HEK293 (cell line): Measurements from ENCODE around the gene CDKAL1.

Source experiments
- CTCF ChIA-PET: fragments of 350-600 bp; formaldehyde crosslinking; extraction: SDS; loops from one replicate; lab custom pipeline; 2021; ENCODE audit warnings: antibody characterized with exemption; lab: Yijun Ruan, JAX
- POLR2A ChIA-PET: fragments of 300-600 bp; formaldehyde crosslinking; extraction: SDS; loops from one replicate; lab custom pipeline; 2020; ENCODE audit warnings: antibody characterized with exemption, inconsistent platforms; lab: Yijun Ruan, JAX
- H3K27ac ChIP-seq: fragments of 200-500 bp; sonication (Bioruptor generic); 2 replicates; pipeline ENCODE4 v1.5.1; 2014; ENCODE audit warnings: low read depth, low read length, control low read depth, inconsistent platforms; ENCODE audit errors: extremely low read depth
- H3K36me3 ChIP-seq, 2 experiments: fragments of 200-500 bp in 1 of 2; sonication (Bioruptor generic) in 1 of 2; 1 replicate in 1 of 2; 2 replicates in 1 of 2; pipeline ENCODE4 v1.5.1; 2014 to 2017; ENCODE audit warnings: inconsistent platforms in 2 of 2, low read length in 2 of 2; ENCODE audit not compliant: control insufficient read depth in 2 of 2, insufficient read depth in 1 of 2
- H3K4me1 ChIP-seq: fragments of 200-500 bp; sonication (Bioruptor generic); 2 replicates; pipeline ENCODE4 v1.5.1; 2014; ENCODE audit warnings: mild to moderate bottlenecking, low read length, inconsistent platforms; ENCODE audit not compliant: control insufficient read depth, insufficient read depth
- H3K4me3 ChIP-seq: 2 replicates; pipeline ENCODE4 v1.5.1; 2011; ENCODE audit warnings: low read depth, mild to moderate bottlenecking, control low read depth, low read length, moderate library complexity
- H3K9me3 ChIP-seq: fragments of 200-500 bp; sonication (Bioruptor generic); 2 replicates; pipeline ENCODE4 v1.5.1; 2014; ENCODE audit warnings: low read depth, low read length, inconsistent platforms; ENCODE audit not compliant: control insufficient read depth, insufficient read depth
- BCL6B ChIP-seq: fragments of 450-650 bp; formaldehyde crosslinking; IDR thresholded peaks from 2 replicates; pipeline ENCODE4 v1.5.1; 2017; ENCODE audit warnings: missing biosample characterization, missing genetic modification characterization
- CTCF ChIP-seq: fragments of 450-650 bp; formaldehyde crosslinking; IDR thresholded peaks from 2 replicates; pipeline ENCODE4 v1.5.1; 2016; ENCODE audit warnings: missing biosample characterization, missing genetic modification characterization
- GFI1B ChIP-seq: fragments of 450-650 bp; formaldehyde crosslinking; IDR thresholded peaks from 2 replicates; pipeline ENCODE4 v1.5.1; 2016; ENCODE audit warnings: missing biosample characterization, missing genetic modification characterization
- KLF10 ChIP-seq: fragments of 450-650 bp; IDR thresholded peaks from 2 replicates; pipeline ENCODE4 v1.5.1; 2018; ENCODE audit warnings: missing biosample characterization, mild to moderate bottlenecking, missing genetic modification characterization
- KLF16 ChIP-seq: fragments of 450-650 bp; formaldehyde crosslinking; IDR thresholded peaks from 2 replicates; pipeline ENCODE4 v1.5.1; 2017; ENCODE audit warnings: missing biosample characterization, missing genetic modification characterization
- KLF17 ChIP-seq: fragments of 450-650 bp; formaldehyde crosslinking; IDR thresholded peaks from 2 replicates; pipeline ENCODE4 v1.5.1; 2016; ENCODE audit warnings: missing biosample characterization, missing genetic modification characterization
- KLF7 ChIP-seq: fragments of 450-650 bp; formaldehyde crosslinking; IDR thresholded peaks from 2 replicates; pipeline ENCODE4 v1.5.1; 2016; ENCODE audit warnings: missing biosample characterization, missing genetic modification characterization, borderline replicate concordance
- PBX3 ChIP-seq: sonication (generic); formaldehyde crosslinking; IDR thresholded peaks from 2 replicates; pipeline ENCODE4 v1.8.1; 2022; ENCODE audit warnings: mild to moderate bottlenecking, moderate library complexity, missing genetic modification reagents
- TRIM28 ChIP-seq: IDR thresholded peaks from 2 replicates; pipeline ENCODE4 v1.6.1; 2011; ENCODE audit warnings: low read length, control low read depth, borderline replicate concordance
- YY2 ChIP-seq: fragments of 450-650 bp; formaldehyde crosslinking; IDR thresholded peaks from 2 replicates; pipeline ENCODE4 v1.5.1; 2016; ENCODE audit warnings: missing biosample characterization, missing genetic modification characterization
- ZBTB8A ChIP-seq: fragments of 450-650 bp; formaldehyde crosslinking; IDR thresholded peaks from 2 replicates; pipeline ENCODE4 v1.5.1; 2016; ENCODE audit warnings: missing biosample characterization, missing genetic modification characterization
- ZFP69B ChIP-seq: fragments of 450-650 bp; formaldehyde crosslinking; IDR thresholded peaks from 2 replicates; pipeline ENCODE4 v1.5.1; 2016; ENCODE audit warnings: missing biosample characterization, missing genetic modification characterization
- ZNF114 ChIP-seq: fragments of 450-650 bp; formaldehyde crosslinking; IDR thresholded peaks from 2 replicates; pipeline ENCODE4 v1.5.0; 2017; ENCODE audit warnings: missing biosample characterization, missing genetic modification characterization
- ZNF157 ChIP-seq: fragments of 450-650 bp; formaldehyde crosslinking; IDR thresholded peaks from 2 replicates; pipeline ENCODE4 v1.5.1; 2016; ENCODE audit warnings: missing biosample characterization, missing genetic modification characterization
- ZNF19 ChIP-seq: fragments of 450-650 bp; formaldehyde crosslinking; IDR thresholded peaks from 2 replicates; pipeline ENCODE4; 2016; ENCODE audit warnings: missing biosample characterization, missing genetic modification characterization, low read depth
- ZNF221 ChIP-seq: fragments of 450-650 bp; formaldehyde crosslinking; IDR thresholded peaks from 2 replicates; pipeline ENCODE4 v1.5.1; 2017; ENCODE audit warnings: missing biosample characterization, missing genetic modification characterization, borderline replicate concordance
- ZNF274 ChIP-seq, 2 experiments: fragments of 200-500 bp in 1 of 2; fragments of 450-650 bp in 1 of 2; sonication (Bioruptor generic) in 1 of 2; formaldehyde crosslinking in 1 of 2; IDR thresholded peaks; 2 replicates each; pipeline versions ENCODE4 v1.5.1 to v1.6.1; 2014 to 2016; ENCODE audit warnings: borderline replicate concordance in 1 of 2, inconsistent platforms in 1 of 2, low read length in 1 of 2, missing biosample characterization in 1 of 2, missing genetic modification characterization in 1 of 2
- ZNF335 ChIP-seq: fragments of 450-650 bp; formaldehyde crosslinking; conservative IDR thresholded peaks from 2 replicates; pipeline ENCODE4 v1.5.1; 2016; ENCODE audit warnings: missing biosample characterization, missing genetic modification characterization
- ZNF48 ChIP-seq: fragments of 450-650 bp; formaldehyde crosslinking; IDR thresholded peaks from 2 replicates; pipeline ENCODE4 v1.5.1; 2016; ENCODE audit warnings: missing biosample characterization, missing genetic modification characterization
- ZNF510 ChIP-seq: fragments of 450-650 bp; formaldehyde crosslinking; IDR thresholded peaks from 2 replicates; pipeline ENCODE4 v1.5.1; 2018; ENCODE audit warnings: mild to moderate bottlenecking, missing genetic modification characterization, missing biosample characterization; ENCODE audit not compliant: insufficient replicate concordance
- ZNF549 ChIP-seq: fragments of 450-650 bp; IDR thresholded peaks from 2 replicates; pipeline ENCODE4 v1.5.1; 2018; ENCODE audit warnings: missing biosample characterization, missing genetic modification characterization, mild to moderate bottlenecking, inconsistent platforms, moderate library complexity
- ZNF561 ChIP-seq: fragments of 450-650 bp; IDR thresholded peaks from 2 replicates; pipeline ENCODE4 v1.5.1; 2018; ENCODE audit warnings: missing biosample characterization, missing genetic modification characterization, borderline replicate concordance
- ZNF610 ChIP-seq: fragments of 450-650 bp; formaldehyde crosslinking; IDR thresholded peaks from 2 replicates; pipeline ENCODE4 v1.5.1; 2016; ENCODE audit warnings: missing biosample characterization, missing genetic modification characterization, borderline replicate concordance
- ZNF624 ChIP-seq: fragments of 450-650 bp; formaldehyde crosslinking; IDR thresholded peaks from 2 replicates; pipeline ENCODE4 v1.5.1; 2017; ENCODE audit warnings: missing biosample characterization, missing genetic modification characterization
- ZNF660 ChIP-seq: fragments of 450-650 bp; IDR thresholded peaks from 2 replicates; pipeline ENCODE4 v1.5.1; 2018; ENCODE audit warnings: missing biosample characterization, mild to moderate bottlenecking, missing genetic modification characterization
- ZNF701 ChIP-seq: fragments of 450-650 bp; formaldehyde crosslinking; IDR thresholded peaks from 2 replicates; pipeline ENCODE4 v1.5.1; 2016; ENCODE audit warnings: missing biosample characterization, missing genetic modification characterization
- ZNF747 ChIP-seq: fragments of 450-650 bp; formaldehyde crosslinking; IDR thresholded peaks from 2 replicates; pipeline ENCODE4 v1.5.1; 2016; ENCODE audit warnings: missing biosample characterization, missing genetic modification characterization
- ZNF791 ChIP-seq: fragments of 450-650 bp; formaldehyde crosslinking; IDR thresholded peaks from 2 replicates; pipeline ENCODE4 v1.5.1; 2016; ENCODE audit warnings: missing biosample characterization, missing genetic modification characterization
- ZNF830 ChIP-seq: fragments of 450-650 bp; IDR thresholded peaks from 2 replicates; pipeline ENCODE4 v1.5.0; 2018; ENCODE audit warnings: missing biosample characterization, missing genetic modification characterization, low read depth, mild to moderate bottlenecking, moderate library complexity
- ZNF837 ChIP-seq: fragments of 450-650 bp; formaldehyde crosslinking; IDR thresholded peaks from 2 replicates; pipeline ENCODE4 v1.5.1; 2016; ENCODE audit warnings: missing biosample characterization, missing genetic modification characterization

CDKAL1 gene

GRCh38 chr6:20770773-20771172, 236.5 kb downstream of the CDKAL1 start:
- no peaks in the 10 kb centered on the region for H3K4me1 ChIP-seq
- no peaks in the 10 kb centered on the region for H3K9me3 ChIP-seq
- H3K36me3 ChIP-seq = no peaks in the 10 kb centered on the region
- TF ChIP-seq ZNF747 (tag by site-specific recombination) (no peak), ZNF114 (tag by site-specific recombination) (no peak), TRIM28 (no peak), ZNF701 (tag by site-specific recombination) (no peak), ZNF830 (no peak)
- TF ChIP-seq, all 188 proteins: peak for 0
- ChIA-PET POLR2A (no interaction called here), CTCF (interaction anchor here (0.6 kb wide), 1 partner anchor 155 kb away, joined by 4 read pairs; no protein-coding TSS in a partner anchor)
- Histone ChIP-seq H3K4me3 (no peak overlapping the region), H3K27ac (no peak overlapping the region)

GRCh38 chr6:20771409-20771808, 237.2 kb downstream of the CDKAL1 start:
- TF ChIP-seq ZNF157 (tag by site-specific recombination) (no peak), ZNF335 (tag by site-specific recombination) (no peak), ZNF624 (tag by site-specific recombination) (no peak), ZNF660 (no peak), KLF16 (no peak), ZBTB8A (tag by site-specific recombination) (no peak), ZNF830 (no peak), ZNF221 (no peak), ZNF48 (no peak), YY2 (tag by site-specific recombination) (no peak), KLF10 (no peak), ZNF561 (tag by site-specific recombination) (no peak), ZNF19 (tag by site-specific recombination) (no peak), ZFP69B (tag by site-specific recombination) (no peak), PBX3 (CRISPR knock-in tag) (no peak), ZNF549 (tag by site-specific recombination) (no peak), GFI1B (tag by site-specific recombination) (no peak), ZNF274 (IDR thresholded peaks at IDR 0.05; ENCODE audit: low read length) (no peak), ZNF274 (tag by site-specific recombination; IDR thresholded peaks at IDR 0.05; ENCODE audit: borderline replicate concordance) (no peak)
- Histone ChIP-seq H3K4me1 (no peaks in the 10 kb centered on the region), H3K9me3 (no peaks in the 10 kb centered on the region), H3K36me3 (no peaks in the 10 kb centered on the region), H3K4me3 (no peak overlapping the region), H3K27ac (no peak overlapping the region)
- ChIA-PET POLR2A (no interaction called here), CTCF (interaction anchor here (0.6 kb wide), 1 partner anchor 154 kb away, joined by 4 read pairs; no protein-coding TSS in a partner anchor)

- no peaks in the 10 kb centered on the region for H3K4me1 ChIP-seq
- no peak overlapping the region for H3K4me3 ChIP-seq
- ChIA-PET CTCF (no interaction called here), POLR2A (no interaction called here)
- no peaks in the 10 kb centered on the region for H3K9me3 ChIP-seq
- no peaks in the 10 kb centered on the region for H3K36me3 ChIP-seq
- no peak overlapping the region for H3K27ac ChIP-seq
- no peak for TF ChIP-seq ZNF791
- no peak for TF ChIP-seq KLF7 (tag by site-specific recombination)
- no peak for TF ChIP-seq KLF17 (tag by site-specific recombination)
- TF ChIP-seq BCL6B (tag by site-specific recombination) = no peak
- no peak for TF ChIP-seq ZNF610 (tag by site-specific recombination)
- TF ChIP-seq ZNF274 (IDR thresholded peaks at IDR 0.05; ENCODE audit: low read length) = no peak
- TF ChIP-seq ZNF274 (tag by site-specific recombination; IDR thresholded peaks at IDR 0.05; ENCODE audit: borderline replicate concordance) = no peak
- TF ChIP-seq ZNF510 (tag by site-specific recombination) = no peak
- TF ChIP-seq CTCF (tag by site-specific recombination) = no peak
- TF ChIP-seq ZNF837 (tag by site-specific recombination) = no peak
Measured at GRCh38 chr6:20773822-20774221, 239.6 kb downstream of the CDKAL1 start.
